ENCODE results near the gene WNT3A.
A peak's percentile ranks its signal among the peaks of the same experiment; 100 is the strongest.

Gene WNT3A

DNA sequence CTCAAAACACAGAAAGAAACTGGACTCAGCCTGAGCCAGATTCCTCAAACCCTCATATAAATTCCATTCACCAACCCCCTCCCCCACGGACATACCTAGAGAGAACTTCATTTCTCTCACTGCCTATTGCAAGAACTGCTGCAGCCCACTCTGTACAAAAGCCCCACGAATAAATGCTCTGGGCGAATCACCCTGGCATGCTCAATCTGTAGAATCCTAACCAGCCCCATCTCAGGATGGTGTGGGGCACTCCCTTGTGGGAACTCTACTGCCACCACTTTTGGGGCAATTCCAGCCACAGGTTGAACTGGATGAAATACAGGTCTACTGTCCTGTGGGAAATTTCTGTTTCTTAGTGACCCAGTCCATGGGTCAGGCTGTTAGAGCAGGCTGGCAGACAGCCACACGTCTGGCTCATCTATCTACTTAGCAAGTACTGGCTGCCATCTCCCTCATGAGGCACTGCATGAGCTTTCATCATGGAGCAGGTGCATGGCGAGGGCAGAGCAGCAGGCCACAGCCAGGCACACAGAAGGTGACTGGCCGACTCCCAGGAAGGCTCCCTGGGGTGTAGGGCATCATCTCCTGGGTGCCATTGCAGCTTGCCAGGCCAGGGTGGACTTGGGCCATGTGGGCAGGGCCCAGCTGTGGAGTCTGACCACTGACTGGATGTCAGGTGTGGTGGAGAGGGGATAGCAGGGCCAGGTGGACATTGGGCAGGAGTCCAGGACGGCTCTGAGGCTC, 97.9 kb downstream of the WNT3A start:
- no peak for DNase-seq

DNA sequence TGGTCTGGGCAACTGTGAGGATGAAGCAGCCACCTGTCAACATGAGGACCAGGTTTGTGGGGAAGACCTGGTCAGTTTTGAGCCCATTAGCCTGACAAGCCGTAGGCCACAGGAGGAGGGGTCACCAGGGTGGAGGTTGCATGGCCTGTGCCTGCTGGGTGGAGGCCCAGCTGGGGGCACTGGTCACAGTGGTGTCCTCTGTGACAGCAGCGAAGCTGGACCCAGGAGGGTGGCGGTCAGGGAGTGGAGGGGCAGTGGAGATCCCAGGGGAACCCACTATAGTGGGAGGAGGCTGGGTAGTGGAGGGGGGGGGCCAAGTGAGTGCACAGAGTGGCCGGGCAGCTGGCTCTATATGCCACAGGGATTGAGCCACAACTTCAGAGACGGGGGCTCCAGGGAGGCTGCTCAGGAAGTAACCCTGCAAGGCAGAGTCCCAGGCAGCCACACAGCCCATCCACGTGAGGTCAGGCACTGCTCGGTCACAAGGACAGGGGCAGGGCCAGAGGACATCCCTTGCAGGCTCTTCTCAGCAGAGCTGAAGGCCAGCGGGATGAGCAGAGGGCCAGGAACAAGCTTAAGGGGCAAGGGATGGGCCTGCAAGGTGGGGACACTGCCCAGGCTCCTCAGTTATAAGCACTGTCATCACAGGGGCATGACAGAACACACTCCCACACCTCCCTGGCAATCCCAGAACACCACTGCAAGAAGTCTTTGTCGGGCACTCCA, 98.6 kb downstream of the WNT3A start:
- DNase-seq, result no peak

DNA sequence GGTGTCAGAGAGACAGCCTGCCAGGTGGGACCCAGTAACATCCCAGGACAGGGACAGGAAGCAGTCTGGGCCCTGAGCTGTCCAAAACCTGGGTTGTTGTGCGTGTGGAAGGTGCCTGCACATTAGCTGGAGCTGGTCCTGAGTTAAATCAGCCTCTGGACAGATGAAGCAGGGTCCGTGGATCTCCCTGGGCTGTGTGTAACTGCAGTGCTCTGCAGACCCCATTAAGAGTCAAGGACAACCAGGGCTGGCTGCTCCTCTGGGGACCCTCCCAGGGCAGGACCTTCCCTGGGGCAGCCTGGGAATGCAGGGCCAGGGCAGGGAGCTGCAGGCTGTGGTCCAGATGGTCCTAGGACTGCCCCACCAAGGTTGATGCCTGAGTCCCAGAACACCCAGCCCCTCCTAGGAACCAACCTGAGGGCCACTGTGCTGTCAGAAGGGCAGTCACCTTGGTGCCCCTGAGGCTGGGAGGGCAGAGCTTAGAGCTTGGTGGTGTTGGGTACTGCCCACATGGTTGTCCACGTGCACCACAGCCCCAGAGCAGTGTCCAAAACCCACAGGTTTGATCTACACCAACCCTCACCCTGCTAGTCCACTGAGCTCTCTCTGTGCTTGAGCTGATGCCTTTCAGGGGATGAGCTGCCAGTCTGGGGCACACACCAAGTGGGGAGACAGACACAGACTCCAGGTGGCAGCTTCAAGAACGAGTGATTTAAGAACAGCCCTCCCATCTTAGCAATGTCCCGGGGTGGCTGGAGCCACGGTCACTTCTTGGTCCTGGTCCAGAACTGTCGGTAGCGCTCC, 99.4 kb downstream of the WNT3A start:
- DNase-seq, result no peak

DNA sequence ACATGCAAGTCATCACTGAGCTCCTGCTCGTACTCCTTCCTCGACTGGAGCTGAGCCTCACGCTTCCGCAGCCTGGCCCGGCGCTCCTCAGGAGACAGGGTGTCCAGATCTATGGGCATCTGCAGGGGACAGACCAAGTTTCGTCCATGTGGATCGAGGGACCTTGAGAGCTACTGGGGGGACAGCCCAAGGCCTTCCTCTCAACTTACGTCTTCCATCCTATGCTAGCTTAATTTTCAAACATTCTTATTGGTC, 99.9 kb downstream of the WNT3A start:
- no peak for DNase-seq

DNA sequence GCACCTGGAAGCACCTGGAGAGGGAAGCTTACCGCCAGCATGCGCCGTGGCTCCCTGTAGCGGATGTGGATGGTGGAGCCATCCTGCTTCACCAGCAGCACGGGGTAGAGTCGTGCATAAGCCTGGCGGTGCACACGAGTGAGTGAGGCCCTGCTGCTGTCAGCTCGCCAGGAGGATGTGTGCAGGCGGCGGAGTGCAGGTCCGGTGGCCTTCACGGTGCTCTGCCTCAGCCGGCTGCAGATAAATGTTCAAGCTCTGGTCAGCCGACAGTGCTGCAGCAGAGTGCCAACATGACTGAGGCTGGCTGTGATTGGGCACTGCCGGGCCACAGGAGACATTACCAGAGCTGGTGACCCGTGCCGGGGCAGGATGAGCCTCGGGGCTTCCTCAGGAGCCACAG, 100.8 kb downstream of the WNT3A start:
- DNase-seq, result no peak

DNA sequence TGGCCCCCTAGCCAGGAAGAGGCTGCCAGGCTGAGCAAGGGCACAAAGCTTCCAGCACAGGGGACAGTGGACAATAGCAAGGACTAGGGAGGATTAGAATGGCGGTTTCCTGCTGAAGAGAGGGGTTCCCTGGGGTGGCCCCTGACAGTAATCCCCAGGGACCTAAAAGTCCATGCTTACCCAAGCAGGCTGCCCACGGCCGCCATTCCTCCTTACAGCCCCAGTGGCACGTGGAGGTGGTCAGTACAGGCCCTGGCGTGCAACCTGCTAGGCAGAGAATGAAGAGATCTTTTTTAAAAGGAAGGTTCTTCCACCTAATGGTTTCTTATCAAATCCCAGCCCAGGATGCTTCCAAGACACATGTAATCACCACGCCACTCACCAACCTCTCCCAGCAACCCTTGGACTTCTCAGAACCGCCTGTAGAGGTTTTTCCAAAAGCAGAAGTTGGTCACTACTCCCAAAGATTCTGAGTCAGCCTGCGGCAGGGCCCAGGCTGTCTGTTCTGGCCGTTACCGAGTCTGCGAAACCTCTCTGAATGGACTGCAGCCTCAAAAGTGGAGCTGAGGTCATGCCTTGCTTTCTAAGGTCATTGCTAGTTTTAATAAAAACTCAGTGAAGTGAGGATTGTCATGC, 101.4 kb downstream of the WNT3A start:
- no peak for DNase-seq

DNA sequence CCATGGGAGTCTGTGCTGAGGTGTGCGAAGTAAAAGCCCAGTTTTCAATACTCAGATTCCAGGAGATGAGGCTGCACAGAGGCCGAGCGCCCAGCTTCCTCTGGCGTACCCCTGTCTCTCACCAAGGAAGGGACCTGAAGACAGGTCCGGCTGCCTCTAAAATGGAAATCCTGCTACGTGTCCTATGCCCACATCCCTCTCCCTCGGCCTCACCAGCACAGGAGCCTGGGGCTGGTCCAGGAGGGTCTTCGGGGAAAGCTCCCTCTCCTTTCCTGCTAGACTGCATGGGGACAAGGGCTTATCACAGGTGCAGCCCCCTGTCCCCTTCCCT, 101.9 kb downstream of the WNT3A start:
- no peak for DNase-seq

DNA sequence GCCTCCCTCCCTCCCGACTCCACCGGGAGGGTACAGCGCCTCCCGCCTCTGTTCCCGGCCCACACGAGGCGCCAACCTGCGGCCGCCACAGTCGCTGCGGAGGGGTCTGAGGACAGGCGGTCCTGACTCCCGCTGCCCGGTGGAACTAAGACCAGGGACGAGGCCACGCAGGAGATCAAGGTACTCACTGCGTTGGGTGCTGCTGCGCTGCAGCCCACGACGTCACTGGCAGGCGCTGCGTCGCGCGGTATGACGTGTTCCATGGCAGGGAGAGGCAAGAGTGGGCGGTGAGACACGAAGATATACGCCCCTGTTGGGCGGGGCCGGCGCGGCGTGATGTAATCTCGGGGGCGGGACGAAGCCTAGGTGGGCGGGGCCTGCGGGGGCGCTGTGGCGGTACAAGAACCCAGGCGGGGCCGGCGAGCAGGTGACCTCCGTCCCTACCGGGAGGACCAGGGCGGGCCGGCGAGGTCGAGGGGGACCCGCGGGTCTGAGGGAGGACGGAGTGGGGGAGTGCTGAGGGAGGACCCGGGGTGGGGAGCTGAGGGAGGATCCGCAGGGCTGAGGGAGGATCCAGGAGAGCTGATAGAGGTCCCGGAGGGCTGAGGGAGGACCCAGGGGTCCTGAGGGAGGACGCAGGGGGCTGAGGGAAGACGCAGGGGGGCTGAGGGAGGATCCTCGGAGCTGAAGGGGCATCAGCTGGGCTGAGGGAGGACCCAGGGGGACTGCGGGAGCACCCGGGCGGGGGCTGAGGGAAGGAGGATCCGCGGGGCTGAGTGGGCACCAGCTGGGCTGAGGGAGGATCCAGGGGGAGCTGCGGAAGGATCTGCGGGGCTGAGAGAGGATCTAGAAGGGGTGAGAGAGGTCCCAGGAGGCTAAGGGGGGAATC, 102.5 kb downstream of the WNT3A start, which contains the start of gene MRPL55:
Gene MRPL55 (minus strand): TSS at position 227 of the 889 bp plus-strand sequence. CDS start 1,039 bp downstream, outside the sequence.
- peak; percentile 89 for DNase-seq

DNA sequence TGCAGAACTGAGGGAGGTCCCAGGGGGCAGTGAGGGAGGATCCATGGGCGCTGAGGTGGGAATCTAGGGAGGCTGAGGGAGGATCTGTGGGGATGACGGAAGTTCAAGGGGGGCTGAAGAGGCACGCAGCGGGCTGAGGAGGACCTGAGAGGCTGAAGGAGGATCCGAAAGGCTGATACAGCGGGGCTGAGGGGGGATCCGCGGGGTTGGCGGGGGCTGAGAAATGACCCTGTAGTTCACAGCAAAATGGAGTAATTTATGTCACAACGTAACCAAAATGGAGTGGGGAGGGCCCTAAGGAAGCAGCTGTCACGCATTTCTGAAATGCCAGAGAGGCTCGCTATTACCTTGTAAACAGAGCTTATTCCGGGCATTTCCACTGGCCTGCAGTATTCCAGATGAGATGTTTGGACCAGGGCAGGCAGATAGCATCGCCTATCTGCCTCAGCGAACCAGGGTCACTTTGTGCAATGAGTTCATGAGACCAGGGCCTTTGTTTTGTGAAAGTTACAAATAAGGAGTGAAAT, 103.2 kb downstream of the WNT3A start:
- DNase-seq, result peak; percentile 50

DNA sequence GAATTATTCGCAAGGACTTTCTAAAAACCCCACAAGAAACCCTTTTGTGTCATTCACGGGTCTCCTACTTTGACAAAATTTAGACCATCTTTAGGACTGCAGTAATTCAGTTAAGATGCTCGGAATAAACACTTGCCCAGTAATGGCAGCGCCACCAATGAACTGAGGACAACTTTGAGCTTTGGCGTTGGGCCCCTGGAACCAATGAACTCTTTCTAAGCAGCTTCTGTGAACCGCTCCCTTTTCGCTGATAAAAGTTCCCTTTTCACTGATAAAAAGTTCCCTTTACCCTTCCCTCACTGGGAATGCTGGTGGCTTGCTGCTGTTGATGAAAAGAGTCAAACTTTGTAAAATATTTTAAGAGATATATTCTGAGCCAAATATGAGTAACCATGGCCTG, 103.8 kb downstream of the WNT3A start:
- no peak for DNase-seq

Data from kidney glomerular epithelial cell (primary cell).